GM19240 (cell line): ENCODE measurements around the gene IGFBP6.
"Not testable (repeated sequence)": the region's sequence is repeated elsewhere in the genome, so short reads cannot be mapped to it uniquely, and the experiment has no call there.

Source experiments
- DNase-seq: peaks from one replicate; pipeline ENCODE4 v3.0.0; 2011; ENCODE audit warnings: low spot score; ENCODE audit not compliant: insufficient read length

IGFBP6 gene

GRCh38 chr12:53069621-53070410 lies 27.7 kb upstream of the IGFBP6 start:
- DNase-seq: no peak

- DNase-seq: no peak
These were observed 26.5 kb upstream of the IGFBP6 start for GRCh38 chr12:53070877-53071492.

- DNase-seq: no peak
These were observed 25.6 kb upstream of the IGFBP6 start for GRCh38 chr12:53071591-53072551.

GRCh38 chr12:53073881-53074280 lies 23.6 kb upstream of the IGFBP6 start:
- DNase-seq: no peak

- no peak for DNase-seq
These were observed 23.0 kb upstream of the IGFBP6 start for GRCh38 chr12:53074283-53074998.

GRCh38 chr12:53074999-53075370 lies 22.5 kb upstream of the IGFBP6 start:
- no peak for DNase-seq

- no peak for DNase-seq
These were observed 21.0 kb upstream of the IGFBP6 start for GRCh38 chr12:53076461-53076860.

- DNase-seq: no peak
These were observed 20.4 kb upstream of the IGFBP6 start for GRCh38 chr12:53077030-53077429.

GRCh38 chr12:53078425-53079225 lies 18.8 kb upstream of the IGFBP6 start:
- no peak for DNase-seq

- DNase-seq: peak; percentile 98
These were observed 18.0 kb upstream of the IGFBP6 start, which contains the start of gene SPRYD3 for GRCh38 chr12:53079226-53080117. SPRYD3 (minus strand) TSS chr12:53079390; CDS start chr12:53079333, 57 bp downstream.

GRCh38 chr12:53082637-53083175 lies 14.8 kb upstream of the IGFBP6 start:
- DNase-seq: no peak

- no peak for DNase-seq
These were observed 11.1 kb upstream of the IGFBP6 start for GRCh38 chr12:53086361-53086760.

GRCh38 chr12:53090105-53090504 lies 7.4 kb upstream of the IGFBP6 start:
- DNase-seq: no peak

GRCh38 chr12:53090554-53090953 lies 6.9 kb upstream of the IGFBP6 start:
- no peak for DNase-seq

- no peak for DNase-seq
These were observed 5.7 kb upstream of the IGFBP6 start for GRCh38 chr12:53091756-53092155.

GRCh38 chr12:53093777-53094393 lies 3.6 kb upstream of the IGFBP6 start:
- no peak for DNase-seq

- no peak for DNase-seq
These were observed 3.1 kb upstream of the IGFBP6 start for GRCh38 chr12:53094394-53094787.

- DNase-seq: not testable (repeated sequence)
These were observed 2.5 kb upstream of the IGFBP6 start for GRCh38 chr12:53094796-53095595.
